ENCODE results near the gene ARL5C.

The ARL5C gene, protein sequence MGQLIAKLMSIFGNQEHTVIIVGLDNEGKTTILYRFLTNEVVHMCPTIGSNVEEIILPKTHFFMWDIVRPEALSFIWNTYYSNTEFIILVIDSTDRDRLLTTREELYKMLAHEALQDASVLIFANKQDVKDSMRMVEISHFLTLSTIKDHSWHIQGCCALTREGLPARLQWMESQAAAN

DNA sequence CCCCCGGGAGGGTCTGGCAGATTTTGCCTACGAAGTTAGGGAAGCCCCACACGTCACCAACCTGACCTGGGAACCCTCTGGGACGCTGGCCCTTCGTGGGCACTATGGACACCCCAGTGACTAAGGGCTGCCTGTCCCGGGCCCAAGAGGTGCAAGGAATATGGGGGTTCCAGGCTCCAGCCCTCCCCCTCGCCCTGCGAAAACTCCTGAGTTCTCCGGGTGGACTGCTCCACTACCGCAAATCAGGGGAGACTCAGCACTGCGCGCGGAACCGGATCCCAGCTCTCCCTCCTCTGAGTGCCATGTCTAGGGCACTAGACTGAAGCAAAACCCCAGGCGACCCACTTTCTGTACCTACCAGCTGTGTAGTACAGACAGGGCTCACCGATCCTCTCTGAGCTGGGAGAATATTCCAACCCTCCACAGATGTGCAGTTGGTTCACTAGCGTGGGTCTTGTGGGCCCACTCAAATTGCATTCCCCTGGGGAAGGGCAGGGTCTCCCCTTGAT is at the start of gene ARL5C:
ARL5C (minus strand) TSS at position 321 of the 509 bp plus-strand sequence. CDS start 401 bp downstream, outside the sequence.
- no peak for DNase-seq

DNA sequence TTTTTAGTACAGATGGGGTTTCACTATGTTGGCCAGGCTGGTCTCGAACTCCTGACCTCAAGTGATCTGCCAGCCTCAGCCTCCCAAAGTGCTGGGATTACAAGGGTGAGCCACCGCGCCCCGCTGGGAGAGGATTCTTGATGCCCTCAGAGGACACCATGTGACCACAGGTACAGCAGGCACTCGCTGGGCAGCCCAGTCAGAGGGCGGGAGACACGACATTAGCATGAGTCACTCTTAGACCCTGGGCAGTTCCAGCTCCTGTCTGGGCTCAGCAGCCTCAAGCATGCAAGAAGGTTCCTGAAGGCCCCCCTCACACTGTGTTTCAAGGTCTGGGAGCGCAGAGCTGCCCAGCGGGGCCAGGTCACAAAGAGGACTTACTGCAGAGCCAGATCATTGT is 47.9 kb upstream of the ARL5C start:
- DNase-seq = no peak

DNA sequence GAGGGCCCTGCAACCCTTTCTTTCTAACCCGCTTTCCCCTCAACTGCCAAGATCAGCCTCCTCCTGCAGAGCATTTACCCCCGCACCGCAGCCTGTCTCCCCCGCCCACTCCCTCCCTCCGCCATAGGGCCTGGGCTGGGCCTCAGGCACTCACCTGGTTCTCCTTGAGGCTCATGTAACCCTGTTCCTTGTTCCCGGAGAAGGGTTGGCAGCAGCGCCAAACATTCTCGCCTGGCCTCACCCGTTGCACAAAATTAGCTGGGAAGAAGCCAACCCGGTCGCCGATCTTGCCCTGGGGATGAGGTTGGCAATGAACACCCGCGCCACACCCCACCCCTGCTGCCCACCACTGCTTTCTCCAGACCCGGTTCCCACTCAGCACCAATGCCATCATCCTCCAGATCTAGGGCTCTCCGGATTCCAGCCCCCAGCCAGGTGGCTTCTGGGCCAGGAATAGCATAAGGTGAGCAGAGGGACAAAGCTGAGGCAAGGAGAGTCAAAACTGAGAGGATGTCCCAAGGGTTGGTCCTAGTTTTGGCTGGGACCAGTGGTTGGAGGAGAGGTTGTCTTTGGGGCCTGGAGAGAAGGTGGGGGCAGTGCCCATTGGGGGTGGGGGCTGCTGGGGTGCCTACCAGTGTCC is 47.0 kb upstream of the ARL5C start:
- DNase-seq = peak; percentile 19

DNA sequence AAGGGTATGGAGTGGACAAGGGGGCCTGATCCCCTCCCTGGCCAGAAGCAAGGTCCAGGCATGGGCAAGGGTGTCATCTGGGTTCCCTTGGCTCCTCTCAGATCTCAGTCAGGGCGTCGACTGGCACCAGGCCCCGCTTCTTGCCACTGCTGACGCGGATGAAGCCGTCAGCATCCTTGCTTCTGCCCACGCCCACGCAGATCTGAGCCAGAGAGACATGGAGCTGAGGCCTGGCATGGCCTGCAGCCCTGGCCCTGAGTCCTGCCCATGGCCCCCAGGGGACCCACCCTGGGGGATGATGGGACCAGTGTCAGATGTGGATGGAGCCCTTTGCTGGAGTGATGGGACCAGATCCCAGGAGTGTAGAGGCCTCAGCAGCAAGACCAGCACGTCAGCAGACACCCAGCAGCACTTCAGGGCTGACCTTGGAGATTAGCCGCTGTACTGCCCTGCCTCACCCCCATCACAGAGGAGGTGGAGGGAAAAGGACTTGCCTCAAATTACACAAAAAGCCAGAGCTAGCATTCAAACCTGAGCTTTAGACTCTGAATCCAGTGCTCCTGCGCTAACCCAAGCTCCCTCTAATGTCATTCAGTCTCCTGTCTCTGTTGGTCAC is 46.3 kb upstream of the ARL5C start:
- DNase-seq = no peak

DNA sequence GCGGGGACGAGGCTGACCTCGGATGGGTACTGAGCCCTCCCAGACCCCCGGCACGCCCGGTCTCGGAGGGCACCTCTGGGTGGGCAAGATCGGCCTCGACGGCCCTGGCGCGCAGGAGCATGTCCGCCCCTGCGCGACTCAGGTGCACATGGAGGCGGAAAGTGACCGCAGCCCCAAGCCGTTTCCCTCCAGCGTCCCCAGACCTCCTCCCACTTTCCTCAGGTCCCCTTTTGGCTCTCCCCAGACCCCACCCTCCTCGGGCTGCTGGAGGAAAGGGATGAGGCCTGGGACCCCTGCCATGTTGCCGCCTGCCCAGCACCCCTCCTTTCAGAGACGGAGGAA is 44.1 kb upstream of the ARL5C start:
- no peak for DNase-seq

DNA sequence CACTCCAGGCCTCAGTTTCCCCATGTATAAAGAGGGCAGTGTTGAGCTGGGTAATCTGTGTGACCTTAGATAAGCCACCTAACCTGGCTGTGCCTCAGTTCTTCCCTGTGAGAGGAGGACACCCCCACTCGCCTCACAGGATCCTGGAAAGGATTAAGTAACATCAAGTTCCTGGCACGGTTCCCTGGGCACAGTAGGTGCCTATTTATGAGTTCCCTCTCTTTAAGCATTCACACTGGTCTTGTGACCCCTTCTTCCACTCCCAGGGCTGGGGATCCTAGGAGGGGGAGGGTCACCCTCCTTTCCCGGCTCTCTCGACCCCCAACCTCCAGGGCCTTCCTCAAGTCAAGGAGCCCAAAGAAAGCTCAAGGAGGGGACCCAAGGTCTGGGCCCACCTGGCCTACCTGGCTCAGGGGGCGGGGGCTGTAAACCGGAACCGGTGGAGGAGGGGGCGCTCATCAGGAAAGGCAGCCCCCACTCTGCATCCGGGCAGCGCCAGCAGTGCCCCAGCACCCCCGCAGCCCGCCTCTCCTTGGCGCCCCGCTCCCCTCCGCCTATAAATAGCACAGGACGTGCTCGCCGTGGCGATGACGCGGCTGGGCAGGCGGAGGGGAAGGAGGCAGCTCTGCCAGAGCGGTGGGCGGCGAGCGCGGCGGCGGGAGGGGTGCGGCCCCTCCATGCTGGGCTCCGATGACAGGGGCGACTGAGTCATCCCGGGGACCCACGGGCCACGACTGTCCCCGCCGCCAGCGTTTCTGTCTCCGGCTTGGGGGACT is 43.5 kb upstream of the ARL5C start:
- DNase-seq = no peak

DNA sequence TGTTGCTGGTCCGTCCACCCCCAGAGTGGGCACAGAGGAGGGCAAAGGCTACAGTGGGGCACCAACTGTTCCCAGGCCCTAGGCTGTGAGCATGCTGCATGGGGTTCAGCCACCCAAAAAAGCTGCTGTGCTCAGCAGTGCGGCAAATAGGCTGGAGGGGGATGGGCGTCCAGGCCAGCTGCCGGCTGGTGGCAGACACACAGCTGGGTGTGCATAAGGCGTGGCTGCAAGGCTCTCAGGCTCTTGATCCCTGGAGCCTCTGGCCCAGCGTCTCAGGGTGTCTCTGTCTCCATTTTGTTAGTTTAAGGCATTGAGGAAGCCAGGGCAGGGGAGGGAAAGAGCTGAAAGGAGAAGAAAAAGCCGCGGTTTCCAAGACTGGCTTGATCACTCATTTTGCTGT is 42.9 kb upstream of the ARL5C start:
- DNase-seq = no peak

DNA sequence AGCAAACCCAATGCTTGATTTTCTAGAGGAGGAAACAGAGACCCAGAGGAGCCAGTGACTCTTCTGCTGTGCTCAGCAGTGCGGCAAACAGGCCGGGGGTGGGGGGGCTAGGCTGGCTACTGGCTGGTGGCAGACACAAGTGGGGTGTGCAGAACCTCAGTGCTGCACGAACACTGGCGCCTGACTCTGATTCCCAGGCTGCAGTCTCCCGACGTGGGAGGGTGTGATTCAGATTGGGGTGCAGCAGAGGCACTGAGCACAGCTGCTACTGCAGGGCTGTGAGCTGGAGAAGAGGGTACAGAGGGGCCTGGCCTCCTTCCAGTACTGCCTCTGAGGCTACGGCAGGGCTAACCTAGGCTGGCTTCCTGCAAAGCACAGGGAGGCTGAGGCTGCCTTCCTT is 42.2 kb upstream of the ARL5C start:
- DNase-seq = no peak

DNA sequence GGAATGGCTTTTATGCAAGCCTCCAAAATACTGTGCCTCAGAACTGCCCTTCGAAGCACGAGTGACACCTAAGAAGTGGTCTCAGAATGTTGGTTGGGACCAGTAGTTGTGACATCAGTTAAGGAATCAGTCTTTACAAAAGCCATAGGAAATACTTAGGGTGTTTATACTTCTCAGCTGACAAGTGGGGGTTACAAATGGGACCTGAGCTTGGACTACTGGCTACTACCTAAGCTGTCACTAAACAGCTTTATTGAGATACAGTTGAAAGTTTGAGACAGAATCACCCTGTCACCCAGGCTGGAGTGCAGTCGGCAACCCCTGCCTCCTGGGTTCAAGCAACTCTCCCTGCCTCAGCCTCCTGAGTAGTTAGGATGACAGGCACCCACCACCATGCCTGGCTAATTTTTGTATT is 39.2 kb upstream of the ARL5C start:
- DNase-seq = no peak

DNA sequence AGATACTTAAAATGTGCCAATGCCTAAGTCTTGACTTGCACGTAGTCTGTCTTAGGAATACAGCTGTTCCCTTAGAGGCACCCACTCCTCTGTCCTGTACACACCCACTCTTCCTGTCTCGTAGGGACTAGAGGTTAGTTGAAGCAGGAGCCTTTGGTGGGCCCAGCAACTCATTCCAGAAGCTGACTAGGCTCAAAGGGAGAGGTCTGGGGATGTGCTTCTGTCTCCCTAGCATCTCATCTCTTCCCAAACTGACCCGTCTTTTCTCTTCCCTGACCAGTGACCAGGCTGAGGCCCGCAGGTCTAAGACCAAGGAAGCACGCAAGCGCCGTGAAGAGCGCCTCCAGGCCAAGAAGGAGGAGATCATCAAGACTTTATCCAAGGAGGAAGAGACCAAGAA is 38.3 kb upstream of the ARL5C start:
- DNase-seq = no peak

DNA sequence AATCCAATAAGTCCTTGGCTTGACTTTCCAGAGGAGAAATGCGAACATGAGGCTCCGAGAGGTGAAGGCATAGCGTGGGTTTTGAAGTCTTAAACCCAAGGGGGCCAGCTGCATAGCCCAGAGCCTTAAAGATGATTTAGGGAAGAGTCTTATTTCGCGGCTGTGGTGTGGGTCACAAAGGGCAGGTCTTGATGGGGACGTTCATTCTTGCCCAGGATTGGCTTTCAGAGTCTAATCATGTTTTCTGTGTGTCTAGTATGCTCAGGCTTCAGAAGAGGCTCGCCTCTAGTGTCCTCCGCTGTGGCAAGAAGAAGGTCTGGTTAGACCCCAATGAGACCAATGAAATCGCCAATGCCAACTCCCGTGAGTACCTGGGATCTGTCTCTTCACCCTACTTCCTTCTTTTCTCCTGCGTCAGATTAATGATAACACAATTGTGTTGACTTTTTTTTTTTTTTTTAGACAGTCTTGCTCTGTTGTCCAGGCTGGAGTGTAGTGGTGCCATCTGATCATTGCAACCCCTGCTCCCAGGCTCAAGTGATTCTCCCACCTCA is 35.1 kb upstream of the ARL5C start:
- DNase-seq = no peak

DNA sequence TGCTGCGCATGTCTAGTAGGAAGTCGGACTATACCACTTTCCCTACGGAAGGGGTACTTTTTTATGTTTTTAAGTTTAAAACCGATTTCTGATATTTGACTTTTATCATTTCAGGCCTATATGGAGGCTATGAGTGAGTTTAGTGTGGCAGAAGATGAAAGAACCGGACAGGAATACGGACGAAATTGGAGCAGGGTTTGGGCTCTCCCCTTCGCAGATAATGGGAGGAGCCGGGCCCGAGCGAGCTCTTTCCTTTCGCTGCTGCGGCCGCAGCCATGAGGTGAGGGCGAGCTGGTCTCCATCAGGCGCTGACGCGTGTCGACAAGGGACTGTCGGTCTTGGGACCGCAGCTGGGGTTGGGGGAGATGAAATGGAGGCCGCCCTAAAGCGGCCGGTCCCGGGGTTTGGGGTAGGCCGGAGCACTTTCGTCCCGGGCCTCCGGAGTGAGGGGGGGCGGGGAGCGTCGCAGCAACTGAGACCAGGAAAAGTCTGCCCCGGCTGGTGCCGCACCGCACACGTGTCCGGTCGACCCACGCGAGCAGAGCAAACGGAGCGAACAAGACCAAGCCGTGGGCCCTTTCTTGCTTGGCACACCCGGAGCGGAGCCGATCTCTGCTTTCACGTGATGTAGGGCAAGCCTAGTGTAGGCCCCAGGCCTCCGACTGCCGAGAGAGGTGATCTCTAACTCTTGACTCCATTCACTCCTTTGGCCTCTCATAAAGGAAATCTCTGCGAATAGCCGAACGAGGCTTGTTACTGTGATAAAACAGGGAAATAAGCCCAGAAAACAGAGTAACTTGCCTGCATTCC is 34.3 kb upstream of the ARL5C start, which contains the start of gene RPL19:
RPL19 (plus strand) TSS at position 214 of the 810 bp plus-strand sequence; CDS start at position 276, 62 bp downstream.
- peak; percentile 79 for DNase-seq

DNA sequence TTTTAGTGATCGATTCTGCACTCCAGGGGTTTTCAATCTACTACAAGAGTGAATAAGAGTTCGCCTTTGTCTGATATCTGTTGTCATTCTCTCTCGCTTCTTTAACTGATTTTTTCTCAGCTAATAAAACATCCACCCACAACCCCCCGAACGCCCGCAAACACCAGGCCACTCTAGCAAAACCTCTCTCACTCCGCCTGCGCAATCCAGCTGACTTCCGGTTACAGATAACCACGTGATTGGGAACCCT is 33.8 kb upstream of the ARL5C start:
- peak; percentile 88 for DNase-seq

DNA sequence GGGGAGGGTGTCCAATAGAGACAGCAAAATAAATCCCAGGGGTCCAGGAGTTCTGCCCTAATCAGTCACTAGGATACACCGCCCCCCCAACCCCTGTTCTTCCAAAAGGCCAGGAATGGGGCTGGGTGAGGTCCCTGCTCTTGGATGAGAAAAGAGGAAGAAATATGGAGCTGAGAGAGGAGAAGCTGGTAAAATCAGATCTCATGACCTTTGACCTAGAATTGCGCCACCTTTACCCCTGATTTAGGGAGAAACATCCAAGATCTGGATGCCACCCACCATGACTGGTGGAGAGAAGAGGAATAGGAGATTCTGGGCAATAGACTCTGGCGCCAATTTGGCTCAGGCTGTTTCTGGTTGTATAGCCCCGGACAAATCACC is 32.2 kb upstream of the ARL5C start:
- no peak for DNase-seq

DNA sequence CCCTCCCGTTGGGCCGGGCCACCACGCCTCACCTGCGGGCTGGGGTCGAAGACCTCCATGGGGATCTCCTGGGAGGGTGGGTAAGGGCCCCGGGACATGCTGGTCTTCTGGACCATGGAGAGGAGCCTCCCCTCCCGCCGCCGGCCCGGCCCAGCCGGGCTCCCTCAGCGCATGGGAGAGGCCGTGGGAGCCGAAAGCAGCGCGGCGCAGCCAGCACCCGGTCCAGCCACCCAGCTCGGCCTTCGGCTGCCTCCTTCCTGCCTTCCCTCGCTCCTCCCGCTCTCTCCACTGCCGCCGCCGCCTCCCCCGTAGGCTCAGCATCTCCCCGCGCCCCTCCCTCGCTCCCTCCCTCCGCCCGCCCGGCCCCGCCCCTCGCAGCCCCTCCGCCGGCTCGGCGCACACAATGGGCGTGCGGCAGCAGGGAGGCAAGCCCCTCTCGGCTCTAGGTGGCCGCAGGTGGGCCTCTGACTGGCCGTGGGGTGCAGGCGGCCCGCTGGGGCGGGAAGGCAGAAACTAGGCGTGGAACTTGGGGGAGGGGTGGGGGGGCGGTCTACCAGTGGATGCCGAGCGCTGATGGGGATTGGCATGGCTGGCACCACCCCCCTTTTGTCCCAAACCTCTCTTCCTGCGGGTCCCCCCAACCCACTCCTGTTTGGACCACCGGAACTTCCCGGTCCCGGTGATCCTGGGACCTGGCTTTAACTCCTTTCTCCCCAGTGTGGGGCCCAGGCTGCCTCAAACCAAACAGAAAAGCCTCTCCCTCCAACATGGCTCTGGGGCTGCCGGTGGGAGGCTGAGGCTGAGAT is 31.6 kb upstream of the ARL5C start, which contains the start of gene CACNB1:
CACNB1 (minus strand) TSS at position 290 of the 806 bp plus-strand sequence; CDS start at position 116, 174 bp downstream.
- peak; percentile 80 for DNase-seq

DNA sequence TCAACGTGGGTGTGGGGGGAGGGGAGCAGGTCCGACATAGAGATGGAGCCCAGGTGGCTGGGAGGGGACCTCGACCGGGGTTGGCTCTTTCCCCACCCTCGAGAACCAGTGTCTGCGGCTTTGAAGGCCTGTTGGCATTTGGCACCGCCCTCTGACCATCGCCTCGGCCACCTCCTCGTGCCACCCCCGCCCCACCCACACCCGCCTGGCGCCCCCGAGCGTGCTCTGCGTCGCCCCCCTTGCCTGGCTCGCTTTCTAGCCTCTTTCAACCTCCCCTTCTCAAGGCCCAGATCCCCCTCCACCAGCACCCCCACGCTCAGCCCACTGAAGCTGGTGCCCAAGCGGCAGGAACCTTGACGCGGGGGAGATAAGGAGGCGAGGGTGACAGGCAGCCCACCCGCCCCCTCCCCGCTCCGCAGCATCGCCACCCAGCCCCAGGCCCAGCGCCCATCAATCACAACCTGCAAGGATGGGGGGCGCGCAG is 30.9 kb upstream of the ARL5C start:
- DNase-seq = peak; percentile 28

DNA sequence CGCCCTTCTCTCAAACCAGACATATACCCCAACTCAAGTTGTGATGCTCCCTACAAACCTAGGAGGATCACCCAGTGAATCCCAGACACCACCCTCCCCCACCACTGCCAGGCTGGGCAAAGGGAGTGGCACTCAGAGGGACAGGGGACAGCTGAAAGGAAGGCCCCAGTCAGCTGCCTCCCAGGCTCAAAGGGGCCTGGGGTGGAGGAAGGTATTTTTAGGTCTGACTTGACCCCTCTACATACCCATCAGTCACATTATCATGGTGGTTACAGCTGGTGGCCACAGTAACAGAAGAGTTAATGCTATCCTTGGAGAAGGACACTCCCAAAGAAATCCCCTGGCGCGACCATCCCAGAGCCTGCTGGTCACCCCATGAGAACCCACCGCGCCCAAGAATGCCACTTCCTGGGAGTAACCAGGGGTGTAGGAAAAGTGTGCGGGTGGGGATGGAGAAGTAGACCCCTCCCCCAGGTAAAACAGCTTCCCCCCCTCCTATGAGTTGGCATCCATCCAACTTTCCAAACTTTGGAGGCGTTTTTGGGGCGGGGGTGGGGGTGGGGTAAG is 30.4 kb upstream of the ARL5C start:
- DNase-seq = no peak

DNA sequence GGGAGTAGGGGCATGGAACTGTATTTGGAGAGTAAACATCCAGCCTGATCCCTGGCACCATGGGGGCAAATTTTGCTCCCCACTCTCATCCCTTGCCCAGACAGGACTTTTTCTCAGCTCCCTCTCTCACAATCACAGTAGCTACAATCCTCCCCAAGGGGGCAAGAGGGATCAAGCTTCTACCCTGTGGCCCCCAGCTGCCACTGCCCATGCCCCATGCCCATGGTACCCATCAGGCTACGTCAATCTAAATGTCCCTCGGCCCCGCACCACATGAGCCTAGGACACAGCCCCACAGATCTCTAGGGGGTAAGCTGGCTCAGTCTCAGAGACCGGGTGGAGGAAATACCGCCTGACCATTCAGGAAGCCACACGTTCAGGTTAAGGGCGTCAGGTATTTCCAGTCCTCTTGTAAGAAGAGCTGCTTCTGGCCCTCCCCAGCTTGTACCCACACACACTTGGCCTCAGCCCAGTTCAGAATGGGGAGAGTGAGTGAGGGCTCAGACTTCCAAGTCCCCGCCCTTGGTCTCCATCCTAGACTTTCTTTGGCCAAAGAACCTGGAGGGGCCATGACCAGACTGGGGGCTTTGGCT is 29.7 kb upstream of the ARL5C start:
- DNase-seq = no peak

DNA sequence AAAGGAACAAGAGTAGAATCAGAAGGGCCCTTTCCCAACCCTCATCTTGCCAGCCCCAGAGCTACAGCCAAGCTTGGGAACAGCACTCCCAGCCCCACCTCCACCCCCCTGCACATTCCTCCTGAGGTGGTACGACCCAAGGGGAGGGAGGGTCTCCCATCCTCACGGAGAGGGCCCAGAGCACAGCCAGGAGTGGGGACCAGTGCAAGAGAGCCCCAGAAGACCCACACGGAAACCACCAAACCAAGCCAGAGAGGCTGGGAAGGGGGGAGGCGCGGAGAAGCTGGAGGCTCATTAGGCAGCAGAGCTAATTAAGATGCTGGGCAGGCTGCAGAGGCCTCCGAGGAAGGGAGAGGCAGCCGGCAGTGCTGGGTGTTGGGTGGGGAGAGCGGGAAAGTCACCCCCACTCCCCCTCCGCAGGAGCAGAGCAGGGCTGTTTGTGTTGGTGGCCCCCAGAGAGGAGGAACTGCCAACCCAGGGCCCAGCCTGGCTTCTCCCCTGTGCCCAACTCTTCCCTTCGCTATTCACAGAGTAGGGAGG is 29.1 kb upstream of the ARL5C start:
- no peak for DNase-seq
